VCaP (cell line): ENCODE measurements around the gene CYP11A1.

ENCODE experiments used
- H3K27ac ChIP-seq: fragments of 450-650 bp; 2 replicates; pipeline ENCODE4 v1.5.1; 2017
- CTCF ChIP-seq: fragments of 450-650 bp; conservative IDR thresholded peaks from 2 replicates; pipeline ENCODE4 v1.5.1; 2017; ENCODE audit warnings: mild to moderate bottlenecking, moderate library complexity

Gene CYP11A1

GRCh38 chr15:74374648-74375302, 7.3 kb upstream of the CYP11A1 start:
- no peak for TF ChIP-seq CTCF
- H3K27ac ChIP-seq, result peak overlapping the region; percentile 78

- TF ChIP-seq CTCF, result peak; percentile 97
- peak overlapping the region; percentile 78 for H3K27ac ChIP-seq
Observed at GRCh38 chr15:74373731-74374647, 6.5 kb upstream of the CYP11A1 start.

- H3K27ac ChIP-seq, result peak overlapping the region; percentile 78; the same call in 1 of the 2 replicates
- TF ChIP-seq CTCF, result no peak
Observed at GRCh38 chr15:74373056-74373650, 5.7 kb upstream of the CYP11A1 start.

- TF ChIP-seq CTCF, result no peak
- no peak overlapping the region for H3K27ac ChIP-seq
Observed at GRCh38 chr15:74370471-74370870, 3.0 kb upstream of the CYP11A1 start.

- TF ChIP-seq CTCF, result no peak
- H3K27ac ChIP-seq, result no peak overlapping the region
Observed at GRCh38 chr15:74369756-74370155, 2.3 kb upstream of the CYP11A1 start.

GRCh38 chr15:74369084-74369745, 1.8 kb upstream of the CYP11A1 start:
- H3K27ac ChIP-seq, result no peak overlapping the region
- no peak for TF ChIP-seq CTCF

- TF ChIP-seq CTCF, result no peak
Observed at GRCh38 chr15:74368121-74368520, 675 bp upstream of the CYP11A1 start.

More at GRCh38 chr15:74368121-74368520, 675 bp upstream of the CYP11A1 start:
- no peak overlapping the region for H3K27ac ChIP-seq
